B cell (primary cell): ENCODE measurements around the gene CIP2A. TPM values are rescaled to one million over a fixed set of nuclear protein-coding genes. Genes with fewer than 3 reads are reported as not detected.
A peak's percentile ranks its signal among the peaks of the same experiment; 100 is the strongest.

ENCODE experiments used
- ATAC-seq: fragments of 200-7000 bp; cut with Tn5 transposase; one replicate; pipeline ENCODE4 v1.10.0; 2021; ENCODE audit warnings: low read depth, mild to moderate bottlenecking, moderate number of reproducible peaks, moderate library complexity
- CTCF ChIA-PET: fragments of 350-600 bp; sonication (Branson Sonifier 250); formaldehyde crosslinking; loops from one replicate; lab custom pipeline; 2021; ENCODE audit warnings: antibody characterized with exemption, inconsistent platforms; lab: Charles Lee
- POLR2A ChIA-PET: fragments of 350-600 bp; sonication (Branson Sonifier 250); formaldehyde crosslinking; loops from one replicate; lab custom pipeline; 2021; ENCODE audit warnings: antibody characterized with exemption; lab: Charles Lee
- DNase-seq: peaks from one replicate; pipeline ENCODE4 v3.0.0; 2013
- H2AFZ ChIP-seq: 2 replicates; pipeline ENCODE4 v1.6.1; 2012; ENCODE audit warnings: mild to moderate bottlenecking, low read depth, low read length; ENCODE audit not compliant: insufficient read depth, poor library complexity, severe bottlenecking
- H3K27ac ChIP-seq, 2 donors: 1 replicate in 1 of 2; 2 replicates in 1 of 2; pipeline ENCODE4 v1.5.1; 2012 to 2013; ENCODE audit warnings: low read length in 2 of 2, mild to moderate bottlenecking in 2 of 2, moderate library complexity in 1 of 2
- H3K27me3 ChIP-seq, 4 experiments: fragments of 200-600 bp in 1 of 4; sonication (generic) in 1 of 4; replicated peaks in 1 of 4; 1 replicate in 2 of 4; 2 replicates in 2 of 4; pipeline versions ENCODE4 v1.6.1 to v1.7.0; 2013 to 2016; ENCODE audit warnings: low read length in 3 of 4, mild to moderate bottlenecking in 2 of 4, mixed read lengths in 1 of 4, moderate library complexity in 1 of 4; ENCODE audit not compliant: insufficient read depth in 4 of 4, control insufficient read depth in 3 of 4; ENCODE audit errors: control extremely low read depth in 1 of 4
- H3K36me3 ChIP-seq, 2 experiments: replicated peaks in 1 of 2; 1 replicate in 1 of 2; 2 replicates in 1 of 2; pipeline versions ENCODE4 v1.6.1 to v1.7.1; 2013; ENCODE audit warnings: low read length in 1 of 2; ENCODE audit not compliant: insufficient read depth in 2 of 2, control insufficient read depth in 1 of 2; ENCODE audit errors: control extremely low read depth in 1 of 2, extremely low read depth in 1 of 2
- H3K4me1 ChIP-seq, 2 donors: fragments of 200-600 bp in 1 of 2; sonication (generic) in 1 of 2; 1 replicate in 1 of 2; 2 replicates in 1 of 2; pipeline versions ENCODE4 v1.5.1 to v1.6.1; 2013 to 2017; ENCODE audit warnings: low read length in 2 of 2; ENCODE audit not compliant: control insufficient read depth in 2 of 2, insufficient read depth in 2 of 2
- H3K4me2 ChIP-seq: replicated peaks from 2 replicates; pipeline ENCODE3; 2012; ENCODE audit warnings: mild to moderate bottlenecking, low read depth, low read length; ENCODE audit not compliant: poor library complexity, severe bottlenecking
- H3K4me3 ChIP-seq, 5 experiments: fragments of 200-600 bp in 1 of 5; sonication (generic) in 1 of 5; 1 replicate in 3 of 5; 2 replicates in 2 of 5; pipeline versions ENCODE4 v1.5.1 to v1.7.0; 2011 to 2016; ENCODE audit warnings: low read length in 4 of 5, mild to moderate bottlenecking in 4 of 5, low read depth in 2 of 5, control low read depth in 1 of 5, moderate library complexity in 1 of 5; ENCODE audit not compliant: insufficient read depth in 1 of 5; ENCODE audit errors: control extremely low read depth in 1 of 5, extremely low read depth in 1 of 5
- H3K79me2 ChIP-seq: fragments of 200-600 bp; sonication (generic); one replicate; pipeline ENCODE4 v1.6.0; 2016; ENCODE audit warnings: low read length; ENCODE audit not compliant: control insufficient read depth, insufficient read depth
- H3K9ac ChIP-seq: fragments of 200-600 bp; sonication (generic); 2 replicates; pipeline ENCODE4 v1.6.1; 2017; ENCODE audit warnings: mild to moderate bottlenecking, low read length, moderate library complexity
- H3K9me3 ChIP-seq, 3 donors: one replicate each; pipeline versions ENCODE4 v1.6.1 to v1.7.1; 2013; ENCODE audit warnings: low read length in 2 of 3; ENCODE audit not compliant: control insufficient read depth in 2 of 3, insufficient read depth in 1 of 3; ENCODE audit errors: control extremely low read depth in 1 of 3
- H4K20me1 ChIP-seq: 2 replicates; pipeline ENCODE4 v1.6.0; 2012; ENCODE audit warnings: mild to moderate bottlenecking, low read length; ENCODE audit not compliant: insufficient read depth, control insufficient read depth, poor library complexity, severe bottlenecking
- H3K27ac Mint-ChIP-seq: one replicate; pipeline ENCODE4 v1.8.0; 2021; ENCODE audit warnings: mixed read lengths
- H3K27me3 Mint-ChIP-seq: one replicate; pipeline ENCODE4 v1.8.0; 2021; ENCODE audit warnings: mixed read lengths
- H3K4me1 Mint-ChIP-seq: one replicate; pipeline ENCODE4 v1.8.0; 2021; ENCODE audit warnings: mixed read lengths
- H3K4me3 Mint-ChIP-seq: one replicate; pipeline ENCODE4 v1.8.0; 2021; ENCODE audit warnings: mixed read lengths
- H3K9me3 Mint-ChIP-seq: one replicate; pipeline ENCODE4 v1.8.0; 2022; ENCODE audit warnings: mixed read lengths; ENCODE audit not compliant: insufficient read depth
- EZH2 ChIP-seq: IDR thresholded peaks from 2 replicates; pipeline ENCODE4 v1.6.1; 2012; ENCODE audit warnings: borderline replicate concordance, low read depth, mild to moderate bottlenecking, moderate library complexity, low read length; ENCODE audit not compliant: insufficient read depth, poor library complexity, severe bottlenecking
- WGBS: methylation state at CpG from one replicate; pipeline ENCODE4 v1.1.5; 2013; ENCODE audit warnings: missing lambda C conversion rate; ENCODE audit not compliant: insufficient coverage; 5-methylcytosine and 5-hydroxymethylcytosine counted together
- intact Hi-C: fragments of 100-400 bp; cut with micrococcal nuclease; formaldehyde crosslinking; loops from one replicate; pipeline ENCODE4 v1.10.0; 2022
- polyA minus RNA-seq: library from RNA; depleted of rRNA, polyadenylated mRNA; stranded (reverse); fragments of >200 nt; gene quantifications from 2 replicates; pipeline ENCODE4 v1.2.3, GENCODE V29; 2012
- polyA plus RNA-seq: library from polyadenylated mRNA; depleted of rRNA; stranded (reverse); fragments of >200 nt; gene quantifications from 2 replicates; pipeline ENCODE4 v1.2.3, GENCODE V29; 2012
- total RNA-seq, 2 donors: library from RNA; stranded (reverse); fragments of 120-200 nt in 1 of 2; gene quantifications; 1 replicate in 1 of 2; 2 replicates in 1 of 2; pipeline versions ENCODE4 v1.2.3 to v1.2.4, GENCODE V29; 2013 to 2022
- TF ChIP-seq, protein P1 (sequence below): fragments of 200-600 bp; IDR thresholded peaks from one replicate; pipeline ENCODE4 v1.8.0; 2022; ENCODE audit warnings: antibody characterized with exemption, mild to moderate bottlenecking

CIP2A gene
- total RNA-seq (8.8 and 11.0 TPM in 2 replicates), polyA plus RNA-seq (2.0 and 2.3 TPM in 2 replicates), polyA minus RNA-seq (11.5 and 17.4 TPM in 2 replicates)
- total RNA-seq (2013) = 10.0 TPM

GRCh38 chr3:108589081-108589997 lies at the start of gene CIP2A, which contains the start of gene DZIP3:
Gene CIP2A (minus strand): TSS chr3:108589438. CDS start chr3:108589375, 63 bp downstream.
Gene DZIP3 (plus strand): TSS chr3:108589722. CDS start chr3:108605407, 15,685 bp downstream.
- TF ChIP-seq, protein P1, sequence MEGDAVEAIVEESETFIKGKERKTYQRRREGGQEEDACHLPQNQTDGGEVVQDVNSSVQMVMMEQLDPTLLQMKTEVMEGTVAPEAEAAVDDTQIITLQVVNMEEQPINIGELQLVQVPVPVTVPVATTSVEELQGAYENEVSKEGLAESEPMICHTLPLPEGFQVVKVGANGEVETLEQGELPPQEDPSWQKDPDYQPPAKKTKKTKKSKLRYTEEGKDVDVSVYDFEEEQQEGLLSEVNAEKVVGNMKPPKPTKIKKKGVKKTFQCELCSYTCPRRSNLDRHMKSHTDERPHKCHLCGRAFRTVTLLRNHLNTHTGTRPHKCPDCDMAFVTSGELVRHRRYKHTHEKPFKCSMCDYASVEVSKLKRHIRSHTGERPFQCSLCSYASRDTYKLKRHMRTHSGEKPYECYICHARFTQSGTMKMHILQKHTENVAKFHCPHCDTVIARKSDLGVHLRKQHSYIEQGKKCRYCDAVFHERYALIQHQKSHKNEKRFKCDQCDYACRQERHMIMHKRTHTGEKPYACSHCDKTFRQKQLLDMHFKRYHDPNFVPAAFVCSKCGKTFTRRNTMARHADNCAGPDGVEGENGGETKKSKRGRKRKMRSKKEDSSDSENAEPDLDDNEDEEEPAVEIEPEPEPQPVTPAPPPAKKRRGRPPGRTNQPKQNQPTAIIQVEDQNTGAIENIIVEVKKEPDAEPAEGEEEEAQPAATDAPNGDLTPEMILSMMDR = no peak
- no peak for TF ChIP-seq EZH2
- ChIA-PET POLR2A (interaction anchor here (0.6 to 1.8 kb wide), 5 partner anchors 9 to 79 kb away, joined by 3 to 16 read pairs (median 3); no protein-coding TSS in a partner anchor), CTCF (interaction anchor here (0.7 to 3.6 kb wide), 6 partner anchors 9 to 83 kb away, joined by 3 to 15 read pairs (median 5); no protein-coding TSS in a partner anchor)
- intact Hi-C loops = loop anchor here (1.0 to 5.0 kb wide), 3 partner anchors 181 to 1067 kb away; partner anchors contain the start of genes BBX and IFT57
- H4K20me1 ChIP-seq = no peaks in the 10 kb centered on the region
- H3K36me3 ChIP-seq = peaks cover 0 to 2% of the 10 kb centered on the region in 2 experiments
- peak within 1 kb of the TSS; percentile 96 to 99 for H3K27ac ChIP-seq
- peak within 1 kb of the TSS; percentile 100 for H3K27ac Mint-ChIP-seq
- peak within 1 kb of the TSS; percentile 99 for H3K4me3 Mint-ChIP-seq
- H3K4me1 ChIP-seq = peaks cover 12 to 16% of the 10 kb centered on the region in 2 donors
- peaks cover 17% of the 10 kb centered on the region for H3K4me1 Mint-ChIP-seq
- no peaks in the 10 kb centered on the region for H3K9me3 Mint-ChIP-seq
- peak within 1 kb of the TSS; percentile 99 for H3K9ac ChIP-seq
- H2AFZ ChIP-seq = peak within 1 kb of the TSS; percentile 96
- H3K9me3 ChIP-seq = no peaks in the 10 kb centered on the region
- peak within 1 kb of the TSS; percentile 77 to 99 (median 94) for H3K4me3 ChIP-seq
- H3K27me3 Mint-ChIP-seq = no peaks in the 10 kb centered on the region
- ATAC-seq = peak; percentile 86
- peak within 1 kb of the TSS; percentile 82 for H3K4me2 ChIP-seq
- DNase-seq = peak; percentile 97
- H3K79me2 ChIP-seq = peaks cover 24% of the 10 kb centered on the region
- under 1% methylated on average over 56 of the region's 59 CpGs for WGBS
- no peaks in the 10 kb centered on the region for H3K27me3 ChIP-seq
